Measurements from ENCODE around the gene RAMACL.
"Not testable (repeated sequence)": the region's sequence is repeated elsewhere in the genome, so short reads cannot be mapped to it uniquely, and the experiment has no call there.

RAMACL gene

DNA sequence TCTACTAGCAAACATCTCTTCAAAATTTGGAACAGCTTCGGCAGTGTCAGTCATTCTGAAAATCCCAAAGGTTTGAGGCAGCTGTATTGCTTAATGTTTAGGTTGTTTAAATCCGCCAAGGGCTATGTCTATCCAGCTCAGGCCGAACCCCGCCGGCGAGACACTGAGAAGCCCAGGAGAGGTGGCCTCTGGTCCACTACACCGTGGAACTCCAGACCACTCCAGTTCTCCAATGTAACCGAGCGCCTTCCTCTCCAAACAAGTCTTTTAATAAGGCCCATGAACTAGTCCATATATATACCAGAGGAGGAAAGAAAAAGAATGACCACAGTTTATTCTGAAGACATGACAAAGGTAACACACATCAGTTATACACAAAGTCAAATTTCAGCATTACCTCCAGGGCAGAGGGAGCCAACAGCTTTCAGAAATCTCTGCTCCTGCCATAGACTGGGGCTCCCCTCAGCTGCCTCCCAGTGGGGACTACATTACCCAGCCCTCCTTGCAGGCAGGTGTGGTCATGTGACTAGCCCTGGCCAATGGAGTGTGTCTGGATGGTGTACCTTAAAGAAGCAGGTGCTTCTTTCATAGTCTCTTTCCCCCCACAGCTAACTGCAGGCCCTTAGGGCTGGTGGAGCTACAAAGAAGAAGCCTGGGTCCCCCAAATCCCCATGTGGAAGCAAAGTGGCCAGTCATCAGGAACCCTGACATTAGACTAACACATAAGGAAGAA lies at the start of gene RAMACL:
Gene RAMACL, minus strand, starts transcription at position 255 of the 733 bp plus-strand sequence. Its CDS starts 201 bp downstream, at position 54.
- in situ Hi-C loops (cut with MboI; ENCODE audit: low sequenced_read_pairs), result no loop called here

DNA sequence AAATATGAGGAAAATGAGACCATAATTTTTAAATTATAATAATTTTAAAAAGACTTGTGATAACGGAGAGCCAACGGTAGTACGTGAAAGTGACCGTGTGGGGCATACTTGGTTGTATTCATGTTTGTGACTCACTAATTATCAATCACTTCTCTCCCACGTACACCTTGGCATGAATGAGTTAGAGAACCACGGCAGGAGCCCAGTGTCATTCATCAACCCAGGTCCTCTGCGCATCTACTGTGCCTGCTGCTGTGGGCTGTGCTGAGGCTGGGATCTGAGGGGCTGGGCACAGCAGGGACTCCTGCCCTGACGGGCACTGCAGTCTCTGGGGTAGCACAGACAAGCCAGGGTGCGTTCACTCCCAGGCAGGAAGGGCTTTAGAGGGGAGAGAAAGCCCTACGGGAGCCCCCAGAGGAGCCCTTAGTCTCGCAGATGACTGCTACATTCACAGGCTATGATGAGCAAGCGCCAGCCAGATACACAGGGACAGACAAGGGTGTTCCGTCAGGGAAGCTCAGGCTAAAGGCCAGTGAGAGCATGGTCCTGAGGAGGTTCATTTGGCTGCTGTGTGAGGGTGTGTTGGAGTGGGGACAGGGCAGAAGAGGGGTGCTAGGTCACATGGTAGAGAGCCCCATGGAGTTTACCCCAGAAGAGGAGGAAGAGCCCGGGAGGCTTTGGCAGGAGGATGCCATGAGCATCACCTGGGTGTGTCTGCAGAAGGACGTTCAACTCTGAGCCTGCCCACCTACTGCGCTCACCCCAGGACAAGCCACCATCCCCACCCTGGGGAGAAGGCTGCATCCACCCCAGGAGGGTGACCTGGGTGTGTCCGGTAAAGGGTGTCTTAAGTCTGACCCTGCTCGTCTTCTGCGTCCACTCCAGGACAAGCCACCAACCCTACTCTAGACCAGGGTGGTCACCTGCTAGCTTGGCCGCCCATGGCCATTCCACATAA lies 48.8 kb upstream of the RAMACL start:
- in situ Hi-C loops (cut with MboI; ENCODE audit: low sequenced_read_pairs), result no loop called here

DNA sequence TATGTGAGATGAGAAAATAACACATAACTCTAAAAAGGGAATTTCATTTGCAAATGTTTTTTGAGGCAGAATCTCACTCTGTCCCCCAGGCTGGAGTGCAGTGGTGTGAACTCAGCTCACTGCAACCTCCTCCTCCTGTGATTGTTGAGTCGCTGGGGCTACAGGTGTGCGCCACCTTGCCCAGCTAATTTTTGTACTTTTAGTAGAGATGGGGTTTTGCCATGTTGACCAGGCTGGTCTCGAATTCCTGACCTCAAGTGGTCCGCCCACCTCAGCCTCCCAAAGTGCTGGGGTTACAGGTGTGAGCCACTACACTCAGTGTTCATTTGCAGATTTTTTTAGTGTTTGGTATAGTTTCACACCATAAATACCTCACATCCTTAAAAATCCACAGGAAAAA lies 48.1 kb upstream of the RAMACL start:
- in situ Hi-C loops (cut with MboI; ENCODE audit: low sequenced_read_pairs), result not testable (repeated sequence)

DNA sequence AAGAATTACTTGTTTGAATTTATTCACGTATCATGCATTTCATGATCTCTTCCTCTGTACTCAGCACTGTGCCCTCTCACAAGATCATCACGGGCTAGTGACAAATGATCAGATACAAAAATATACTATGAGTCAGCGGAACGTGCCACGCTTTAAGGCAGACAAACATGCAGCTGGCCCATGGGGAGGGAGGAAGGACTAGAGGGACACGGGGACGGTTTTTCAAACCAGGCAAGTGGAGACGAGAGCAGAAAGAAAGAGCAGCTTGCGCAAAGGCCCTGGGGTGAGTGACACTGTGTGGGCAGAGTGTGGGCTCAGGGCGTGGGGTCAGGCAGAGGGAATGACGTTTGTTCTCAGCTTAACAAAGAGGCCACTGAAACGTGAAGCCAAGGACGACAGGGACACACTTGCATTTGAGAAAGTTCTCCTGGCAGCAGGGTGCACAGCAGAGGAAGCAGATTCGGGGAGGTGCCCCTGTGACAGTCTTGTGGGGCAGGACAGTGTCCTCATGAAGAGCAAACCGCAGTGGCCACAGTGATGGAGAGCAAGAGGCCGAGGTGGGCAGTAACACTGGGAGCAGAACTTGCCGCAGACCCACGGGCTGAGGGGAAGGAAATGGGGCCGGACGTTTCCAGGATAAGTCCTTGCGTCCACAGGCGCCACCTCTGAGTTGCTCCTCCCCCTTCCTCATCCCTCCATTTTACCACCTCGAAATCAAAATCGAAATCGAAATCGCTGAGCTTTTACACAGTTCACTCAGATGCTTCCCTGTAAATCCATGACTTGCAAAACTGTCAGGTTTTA lies 47.5 kb upstream of the RAMACL start:
- in situ Hi-C loops (cut with MboI; ENCODE audit: low sequenced_read_pairs), result no loop called here

DNA sequence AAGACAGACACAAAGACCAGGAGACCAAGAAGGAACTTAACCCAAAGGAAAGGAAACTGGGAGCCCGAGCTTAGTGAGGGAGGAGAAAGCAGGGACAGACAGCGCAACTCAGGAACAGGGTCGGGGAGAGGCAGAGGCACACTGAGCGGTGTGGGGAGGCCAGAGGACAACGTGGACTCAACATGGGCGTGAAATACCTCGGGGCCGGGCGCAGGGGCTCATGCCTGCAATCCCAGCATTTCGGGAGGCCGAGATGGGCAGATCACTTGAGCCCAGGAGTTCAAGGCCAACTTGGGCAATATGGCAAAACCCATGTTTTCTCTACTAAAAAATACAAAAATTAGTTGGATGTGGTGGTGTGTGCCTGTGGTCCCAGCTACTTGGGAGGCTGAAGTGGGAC lies 46.3 kb upstream of the RAMACL start:
- in situ Hi-C loops (cut with MboI; ENCODE audit: low sequenced_read_pairs), result no loop called here

DNA sequence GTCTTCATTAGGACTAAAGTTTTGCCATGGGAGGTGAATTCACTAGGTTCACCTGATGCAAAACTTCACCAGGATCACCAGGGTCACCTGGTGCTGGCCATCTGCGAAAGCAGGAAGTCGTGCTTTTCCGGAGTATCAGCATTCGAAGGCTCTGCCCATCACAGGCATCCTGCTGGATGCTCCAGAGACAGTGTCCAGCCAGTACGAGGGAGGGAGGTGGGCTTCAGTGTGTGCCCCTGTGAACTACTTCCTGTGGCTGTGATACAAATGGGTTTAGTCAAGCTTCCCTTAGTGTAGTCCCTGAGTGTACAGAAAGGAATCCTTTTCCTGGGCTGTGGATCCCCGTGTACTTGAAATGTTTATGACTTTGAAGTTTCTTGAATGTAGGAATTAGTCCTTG lies 44.0 kb upstream of the RAMACL start:
- in situ Hi-C loops (cut with MboI; ENCODE audit: low sequenced_read_pairs), result no loop called here

DNA sequence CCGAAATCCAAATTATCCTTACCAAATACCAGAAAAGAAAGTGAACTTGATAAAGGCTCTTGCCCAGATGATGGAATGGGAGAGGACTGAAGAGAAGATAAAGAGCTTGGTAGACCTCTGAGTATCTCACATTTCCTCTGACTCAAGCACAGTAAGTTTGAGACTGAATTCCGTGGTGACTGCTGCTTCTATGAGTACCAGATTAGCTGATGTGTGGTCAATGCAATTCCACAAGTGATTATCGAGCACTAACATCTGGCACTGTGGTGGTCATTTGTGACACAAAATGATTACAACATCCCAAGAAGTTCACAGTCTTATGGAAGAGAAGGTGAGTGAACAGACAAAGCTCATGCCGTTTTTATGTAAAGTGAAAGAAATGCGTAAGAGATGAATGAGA lies 43.1 kb upstream of the RAMACL start:
- in situ Hi-C loops (cut with MboI; ENCODE audit: low sequenced_read_pairs), result no loop called here

DNA sequence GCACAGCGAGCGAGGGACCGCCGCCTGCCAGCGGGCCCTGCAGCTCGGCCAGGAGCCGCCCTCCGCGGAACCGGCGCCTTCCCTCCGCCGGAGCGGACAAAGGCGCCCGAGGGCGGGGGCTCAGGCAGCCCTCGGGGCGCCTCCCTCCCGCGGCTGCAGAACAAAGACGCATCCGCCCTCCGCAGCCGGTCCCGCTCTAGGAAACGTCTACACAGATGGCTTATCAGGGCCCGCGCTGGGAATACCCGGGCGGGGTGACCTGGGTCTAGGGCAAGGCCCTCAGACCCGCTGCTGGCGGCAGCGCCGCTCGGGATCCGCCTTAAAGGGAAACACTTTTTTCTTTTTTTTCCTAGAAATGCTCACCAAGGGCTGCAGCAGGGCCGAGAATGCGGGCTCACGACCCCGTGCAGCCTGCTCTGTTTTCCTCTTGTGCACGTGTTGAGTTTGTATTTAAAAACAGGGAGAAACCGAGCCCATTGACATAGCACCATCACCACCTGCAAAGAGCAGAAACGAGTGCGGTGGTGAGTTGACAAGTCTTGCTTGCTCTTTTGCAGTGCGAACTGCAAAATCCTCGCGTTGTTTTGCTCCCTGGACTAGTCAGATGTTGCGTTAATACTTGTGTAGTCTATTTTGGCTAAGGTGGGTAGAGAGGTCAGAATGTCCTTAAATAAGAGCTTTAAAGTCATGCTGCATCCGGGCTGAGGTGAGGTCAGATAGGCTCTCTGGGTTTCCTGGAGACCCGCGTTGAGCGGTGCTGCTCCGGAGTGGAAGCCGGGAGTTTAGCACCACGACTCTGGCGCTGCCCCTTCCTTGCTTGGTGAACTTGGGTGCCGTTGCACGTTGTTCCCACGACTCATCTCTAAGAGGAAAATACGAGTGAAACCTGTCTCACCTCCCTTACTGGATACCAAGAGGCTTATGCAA lies 41.7 kb upstream of the RAMACL start:
- in situ Hi-C loops (cut with MboI; ENCODE audit: low sequenced_read_pairs), result no loop called here

DNA sequence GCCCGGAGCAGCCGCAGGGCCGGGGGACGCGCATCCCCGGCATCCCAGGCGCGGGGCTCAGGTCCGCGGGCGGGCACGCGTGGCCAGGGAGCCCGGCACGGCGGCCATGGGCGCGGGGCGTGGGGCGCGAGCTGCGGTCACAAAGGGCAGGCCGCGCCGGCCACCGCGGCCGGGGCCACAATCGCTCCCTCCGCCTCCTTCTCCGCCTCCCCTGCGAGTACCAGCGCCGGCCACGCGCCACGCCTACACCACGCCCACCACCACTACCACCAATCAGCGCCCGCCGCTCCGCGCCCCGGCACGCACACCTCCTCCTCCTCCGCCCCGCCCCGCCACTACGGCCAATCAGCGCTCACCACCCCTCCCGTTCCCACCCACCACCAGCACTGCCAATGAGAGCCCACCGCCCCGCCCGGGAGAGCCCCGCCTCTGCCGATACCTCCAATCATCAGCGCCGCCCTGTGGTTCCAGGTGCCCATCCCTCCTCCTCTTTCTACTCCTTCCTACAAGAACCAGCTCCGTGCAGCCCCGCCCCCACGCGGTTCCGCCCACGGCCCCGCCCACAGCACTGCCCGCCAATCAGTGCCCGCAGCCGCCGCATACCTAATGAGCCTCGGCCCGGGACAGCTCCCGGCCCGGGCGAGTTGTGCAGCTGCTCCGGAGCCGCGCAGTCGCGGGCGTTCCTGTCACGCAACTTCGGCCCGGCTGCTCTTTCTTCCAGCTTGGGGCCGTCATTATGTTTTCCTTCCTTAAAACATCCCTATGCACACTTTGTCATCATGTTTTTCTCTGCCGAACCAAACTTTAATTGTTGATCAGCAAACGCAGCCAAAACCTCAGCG lies 40.8 kb upstream of the RAMACL start, which contains the start of gene RPS6KA2:
Gene RPS6KA2, minus strand, starts transcription at position 219 of the 842 bp plus-strand sequence. CDS start 232 bp downstream, outside the sequence.
- in situ Hi-C loops (cut with MboI; ENCODE audit: low sequenced_read_pairs), result no loop called here

DNA sequence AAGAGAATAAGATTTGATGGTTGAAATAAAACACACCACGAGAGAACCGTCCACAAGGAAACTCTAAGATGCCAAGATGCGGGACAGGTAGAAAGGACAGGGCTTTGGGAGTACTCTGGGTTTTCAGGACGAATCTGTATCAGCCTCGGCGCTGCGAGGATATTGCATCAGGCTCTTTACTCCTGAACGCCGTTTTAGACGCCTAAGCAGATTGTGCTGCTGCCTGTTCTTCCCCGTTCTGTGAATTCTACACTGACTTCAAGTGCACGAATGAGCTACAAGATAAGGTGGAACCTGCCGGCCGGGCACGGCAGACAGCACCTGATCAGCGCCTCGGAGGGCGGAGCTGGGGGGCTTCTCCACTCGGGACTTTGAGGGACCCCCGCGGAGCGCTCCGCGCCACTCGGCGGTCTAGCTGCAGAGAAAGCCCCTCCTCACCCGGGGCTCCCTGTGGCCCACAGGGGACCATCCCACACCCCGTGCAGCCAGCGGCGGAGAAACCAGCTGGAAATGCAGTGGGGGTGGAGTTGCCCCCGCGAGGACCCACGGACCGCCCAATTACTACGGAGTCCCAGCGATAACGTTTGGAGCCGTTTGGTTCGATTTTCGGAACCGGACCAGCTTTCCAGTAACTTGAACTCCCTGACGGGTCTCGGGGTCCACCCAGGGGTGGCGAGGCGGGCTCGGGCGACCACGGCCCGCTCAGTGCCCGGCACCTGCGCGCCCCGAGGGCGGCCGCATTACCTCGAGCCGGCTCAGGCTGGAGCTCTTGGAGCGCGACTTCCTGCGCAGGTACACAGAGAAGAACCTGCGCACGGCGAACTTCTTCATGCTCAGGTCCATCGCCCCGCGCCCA lies 39.9 kb upstream of the RAMACL start:
- in situ Hi-C loops (cut with MboI; ENCODE audit: low sequenced_read_pairs), result no loop called here

DNA sequence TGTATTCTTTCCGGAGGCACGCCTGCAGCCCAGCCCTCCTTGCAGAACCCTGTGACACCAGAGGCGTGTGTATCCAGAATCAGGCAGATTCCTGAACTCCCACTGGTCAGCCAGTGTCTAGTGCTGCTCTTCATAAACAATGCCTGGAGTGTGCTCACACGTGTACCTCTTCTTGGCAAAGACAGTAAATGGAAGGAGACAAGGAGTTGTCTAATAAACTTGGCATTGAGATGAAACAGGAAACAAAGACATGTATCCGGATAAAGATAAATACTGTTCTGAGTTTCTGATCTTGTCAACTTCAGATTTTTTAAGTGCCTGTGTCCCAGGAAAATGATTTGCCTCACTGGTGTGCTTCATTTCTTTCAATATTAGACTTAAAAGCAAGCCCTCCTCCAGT lies 38.9 kb upstream of the RAMACL start:
- in situ Hi-C loops (cut with MboI; ENCODE audit: low sequenced_read_pairs), result no loop called here

DNA sequence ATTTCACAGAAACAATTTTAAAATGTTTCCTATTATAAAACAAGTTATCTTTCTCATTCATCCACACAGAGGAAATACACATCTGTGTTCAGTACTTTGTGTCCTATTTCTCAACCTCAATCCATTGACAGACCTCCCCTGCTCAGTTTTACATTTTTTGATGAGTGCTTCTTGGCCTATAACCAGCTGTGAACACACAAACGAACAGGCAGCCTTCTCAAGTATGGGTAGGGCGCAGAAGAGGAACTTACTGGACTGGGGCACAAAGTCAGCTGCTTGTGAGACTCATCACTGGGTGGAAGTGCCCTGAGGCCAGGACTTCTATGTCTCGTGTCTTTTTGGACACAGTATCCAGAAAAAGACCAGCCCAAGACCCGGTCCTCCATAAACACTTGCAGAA lies 37.8 kb upstream of the RAMACL start:
- in situ Hi-C loops (cut with MboI; ENCODE audit: low sequenced_read_pairs), result no loop called here

DNA sequence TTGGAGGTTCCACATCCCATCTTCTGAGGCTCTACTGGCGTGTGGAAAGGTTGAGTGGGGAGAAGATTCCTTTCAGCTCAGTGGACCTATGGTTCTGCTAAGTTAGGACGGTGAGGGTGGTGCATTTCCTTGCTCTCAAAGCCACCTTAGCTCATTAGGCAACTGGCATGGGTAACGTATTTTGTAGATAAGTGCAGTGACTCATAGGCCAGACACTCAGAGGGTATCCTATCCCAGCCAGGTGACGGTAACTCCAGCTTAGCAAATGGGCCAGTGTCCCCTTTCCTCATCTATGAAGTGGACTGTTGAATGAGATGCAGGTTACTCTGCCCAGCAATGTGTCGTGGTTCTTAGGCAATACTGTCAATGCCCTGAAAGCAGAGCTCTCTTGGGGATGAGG lies 36.8 kb upstream of the RAMACL start:
- in situ Hi-C loops (cut with MboI; ENCODE audit: low sequenced_read_pairs), result no loop called here

DNA sequence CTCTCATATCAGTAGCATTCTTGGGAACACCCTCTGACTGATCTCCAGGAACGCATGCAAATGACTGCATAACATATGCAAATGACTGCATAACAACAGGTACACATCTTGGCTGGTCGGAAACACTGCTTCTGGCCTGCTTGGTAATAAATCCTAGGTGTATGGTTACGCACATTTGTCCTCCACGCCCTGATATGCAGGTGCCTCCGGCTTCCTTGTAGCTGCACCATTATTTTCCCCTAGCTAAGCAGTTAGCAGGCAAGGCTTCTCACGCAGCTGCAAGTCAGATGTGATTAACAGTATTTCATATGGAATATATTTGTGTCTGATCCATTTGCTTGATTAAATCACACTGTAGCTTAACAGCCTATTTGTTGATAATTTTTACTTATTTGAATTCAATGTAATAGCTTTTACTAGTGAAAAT lies 34.6 kb upstream of the RAMACL start:
- in situ Hi-C loops (cut with MboI; ENCODE audit: low sequenced_read_pairs), result no loop called here

DNA sequence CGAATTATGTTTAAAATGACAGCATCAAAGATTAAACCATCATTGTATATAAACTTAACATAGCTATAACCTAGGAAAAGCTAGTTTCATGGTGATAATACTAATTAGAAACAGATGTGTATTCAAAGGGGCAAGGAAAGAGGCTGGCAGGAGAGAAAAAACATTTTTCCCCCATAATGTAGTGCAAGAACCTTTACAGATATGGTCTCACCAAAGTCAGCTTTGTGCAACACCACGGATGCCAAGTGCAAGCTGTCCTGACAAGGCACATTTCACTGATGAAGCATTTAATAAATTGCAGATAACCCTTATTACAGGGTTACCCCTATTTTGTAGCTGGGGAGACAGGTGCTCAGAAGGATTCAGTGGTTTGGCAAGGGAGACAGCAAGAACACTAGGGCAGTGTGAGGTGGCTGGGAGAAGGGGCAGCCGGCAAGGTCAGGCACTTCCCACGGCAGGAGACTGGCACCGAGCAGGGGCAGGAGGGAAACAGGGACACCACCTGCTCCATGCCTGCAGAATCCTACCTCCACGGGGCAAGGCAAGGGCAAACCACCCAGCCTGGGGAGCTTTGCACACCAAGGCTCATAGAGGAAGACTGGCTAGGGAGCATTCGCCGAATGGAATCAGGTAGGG lies 34.1 kb upstream of the RAMACL start:
- in situ Hi-C loops (cut with MboI; ENCODE audit: low sequenced_read_pairs), result no loop called here

DNA sequence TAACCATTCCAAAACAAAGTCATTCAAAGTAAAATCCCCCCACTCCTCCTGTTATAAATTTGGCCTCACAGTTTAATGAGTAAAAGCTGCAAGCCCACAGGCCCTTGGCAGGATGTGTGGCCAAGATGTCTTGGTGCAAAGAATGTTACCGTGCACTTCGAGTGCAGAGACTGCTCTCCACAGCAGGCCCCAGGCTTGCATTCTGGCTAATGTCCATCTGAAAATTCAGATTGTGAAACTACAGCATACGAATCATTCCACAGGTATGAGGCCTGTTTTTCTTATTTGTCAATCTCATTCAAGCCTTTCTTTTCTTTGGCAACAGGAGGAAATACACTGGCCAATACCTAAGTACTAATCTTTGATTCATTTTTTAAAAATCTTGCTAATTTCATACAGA lies 33.4 kb upstream of the RAMACL start:
- in situ Hi-C loops (cut with MboI; ENCODE audit: low sequenced_read_pairs), result no loop called here

DNA sequence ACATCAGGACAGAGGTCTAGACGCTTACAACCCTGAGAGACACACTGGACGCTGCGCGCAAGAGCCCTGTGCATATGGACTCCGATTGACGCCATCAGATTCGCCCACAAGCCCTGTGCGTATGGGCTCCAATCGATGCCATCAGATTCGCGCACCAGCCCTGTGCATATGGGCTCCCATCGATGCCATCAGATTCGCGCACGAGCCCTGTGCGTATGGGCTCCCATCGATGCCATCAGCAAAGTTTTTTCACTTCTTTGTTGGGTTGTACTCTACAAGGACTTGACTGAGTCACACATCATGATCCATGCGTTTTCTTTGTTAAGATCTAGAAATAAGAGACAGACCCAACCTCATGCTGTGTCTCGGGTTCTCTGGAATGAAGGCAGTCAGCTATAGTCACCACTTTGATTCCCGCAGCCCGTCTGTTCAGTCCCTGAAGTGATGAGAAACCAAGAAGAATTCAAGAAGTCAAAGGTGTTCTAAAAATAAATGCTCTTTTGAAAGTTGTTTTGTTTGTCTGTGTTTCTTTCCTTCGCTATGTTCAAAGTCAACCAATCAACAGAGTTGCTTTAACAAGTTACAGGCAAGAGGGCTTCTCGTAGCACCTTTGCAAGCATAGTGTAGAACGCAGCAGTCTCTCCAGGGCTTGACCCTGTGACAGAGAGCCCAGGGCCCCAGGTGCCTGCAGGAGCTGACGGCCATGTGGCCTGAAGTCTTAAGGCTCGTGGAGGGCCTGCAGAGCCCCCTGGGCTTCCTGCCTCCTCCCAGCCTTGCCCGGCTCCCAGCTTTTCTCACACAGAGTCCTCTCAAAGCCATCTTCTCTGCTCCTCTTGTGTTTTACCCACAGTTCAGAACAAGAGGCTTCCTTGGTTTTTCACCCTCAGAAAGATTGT lies 32.6 kb upstream of the RAMACL start:
- in situ Hi-C loops (cut with MboI; ENCODE audit: low sequenced_read_pairs), result no loop called here

All from HL-60/S4 (cell line).